ENCODE results near the gene CDK6. TPM values are rescaled to one million over a fixed set of nuclear protein-coding genes. Genes with fewer than 3 reads are reported as not detected.

CDK6 gene
- total and polyA plus RNA-seq, 2 of the 8 experiments (the other 6 are each of a cell fraction or from before 2014, with no cell fraction given), result 5.9 to 18.9 TPM

GRCh38 chr7:92680442-92680841 lies 155.9 kb downstream of the CDK6 start:
- no peaks in the 10 kb centered on the region for H3K79me2 ChIP-seq (ENCODE audit: control insufficient read depth in 1 of 2, insufficient read depth in 2 of 2, low read length in 2 of 2)
- H4K20me1 ChIP-seq (replicated peaks in 1 of 2; ENCODE audit: control insufficient read depth in 1 of 2, insufficient read depth in 2 of 2, low read length in 2 of 2), result no peaks in the 10 kb centered on the region
- H4K8ac ChIP-seq (ENCODE audit: extremely low read depth, insufficient read depth, low read length), result no peak overlapping the region
- peaks cover 1 to 16% (median 8%) of the 10 kb centered on the region in 4 experiments; a peak in 4 of 7 replicates for H3K4me1 ChIP-seq (replicated peaks in 1 of 4; ENCODE audit: control insufficient read depth in 3 of 4, insufficient read depth in 4 of 4, low read length in 3 of 4)
- H4K5ac ChIP-seq (ENCODE audit: insufficient read length, low read depth, low read length), result no peak overlapping the region
- no peak overlapping the region for H3K4me3 ChIP-seq (ENCODE audit: extremely low read depth in 1 of 4, insufficient read depth in 2 of 4, low read depth in 3 of 4, low read length in 4 of 4)
- no peak overlapping the region for H3K4ac ChIP-seq (replicated peaks; ENCODE audit: insufficient read length, low read depth, low read length)
- no peak for TF ChIP-seq TCF12 (IDR thresholded peaks at IDR 0.05; ENCODE audit: low read depth, low read length)
- TF ChIP-seq CTBP2 (IDR thresholded peaks at IDR 0.05; ENCODE audit: borderline replicate concordance, insufficient read depth, insufficient read length, low read length), result no peak
- no peak for TF ChIP-seq BCL11A (IDR thresholded peaks at IDR 0.05; ENCODE audit: low read depth in 2 of 2, low read length in 2 of 2)
- TF ChIP-seq SRF (IDR thresholded peaks at IDR 0.05; ENCODE audit: low read depth, low read length), result no peak
- TF ChIP-seq SP1 (IDR thresholded peaks at IDR 0.05; ENCODE audit: low read depth, low read length), result no peak
- TF ChIP-seq EZH2 (IDR thresholded peaks at IDR 0.05; ENCODE audit: low read depth, low read length, severe bottlenecking), result no peak
- TF ChIP-seq EP300 (IDR thresholded peaks at IDR 0.05; ENCODE audit: borderline replicate concordance in 1 of 2, low read depth in 2 of 2, low read length in 2 of 2), result no peak
- no peak for TF ChIP-seq TEAD4 (IDR thresholded peaks at IDR 0.05; ENCODE audit: low read depth, low read length)
- no peak overlapping the region for H3K18ac ChIP-seq (ENCODE audit: extremely low read depth, low read length)
- no peaks in the 10 kb centered on the region for H3K9me3 ChIP-seq (ENCODE audit: insufficient read depth in 2 of 2, low read depth in 1 of 2, low read length in 1 of 2)
- DNase-seq (ENCODE audit: low read depth in 1 of 2, low spot score in 2 of 2) (no peak), FAIRE-seq (no peak)
- H2BK12ac ChIP-seq (ENCODE audit: low read depth, low read length), result no peak overlapping the region
- H3K27ac ChIP-seq (ENCODE audit: low read depth, low read length), result no peak overlapping the region
- ChIA-PET CTCF (ENCODE audit: partially characterized antibody) (interaction anchor here (0.6 to 1.3 kb wide), 8 partner anchors 9 to 1565 kb away, joined by 3 to 4 read pairs (median 4); no protein-coding TSS in a partner anchor), POLR2A (ENCODE audit: partially characterized antibody) (no interaction called here)
- no peak overlapping the region for H3K9ac ChIP-seq (replicated peaks in 1 of 4; ENCODE audit: extremely low read depth in 1 of 4, low read depth in 3 of 4, low read length in 3 of 4)
- no peak overlapping the region for H2AFZ ChIP-seq (ENCODE audit: low read length)
- H3K56ac ChIP-seq (replicated peaks; ENCODE audit: insufficient read length, low read depth, low read length), result no peak overlapping the region
- H2BK5ac ChIP-seq (ENCODE audit: low read depth, low read length), result no peak overlapping the region
- no peak overlapping the region for H3K23ac ChIP-seq (ENCODE audit: insufficient read length)
- no peak overlapping the region for H2BK120ac ChIP-seq (replicated peaks; ENCODE audit: low read depth, low read length)
- no peak overlapping the region for H3K14ac ChIP-seq (ENCODE audit: insufficient read length)
- no peaks in the 10 kb centered on the region; the same call in 1 of the 2 replicates for H3K79me1 ChIP-seq (ENCODE audit: low read depth, low read length)
- H4K91ac ChIP-seq (replicated peaks; ENCODE audit: insufficient read length, low read length), result no peak overlapping the region
- no peak overlapping the region for H2BK15ac ChIP-seq (ENCODE audit: low read length)
- H3K23me2 ChIP-seq (ENCODE audit: low read depth, low read length), result no peaks in the 10 kb centered on the region
- WGBS, 2 experiments (ENCODE audit: extremely low coverage in 1 of 2, insufficient coverage in 1 of 2, insufficient read length in 1 of 2, insufficient replicate concordance in 2 of 2, low coverage in 1 of 2, low lambda C conversion rate in 2 of 2, missing lambda C conversion rate in 1 of 2), result 100% methylated on average over 1 of the region's 1 CpG; no CpG with 5 or more reads in 1 of the 2 experiments
- H2AK5ac ChIP-seq (ENCODE audit: low read depth, low read length), result no peak overlapping the region
- no peak overlapping the region for H3K4me2 ChIP-seq (ENCODE audit: insufficient read depth in 1 of 2, low read depth in 2 of 2, low read length in 2 of 2)
- H2BK20ac ChIP-seq (ENCODE audit: low read length), result no peak overlapping the region
- H3K27me3 ChIP-seq (replicated peaks in 1 of 4; ENCODE audit: control insufficient read depth in 3 of 4, extremely low read depth in 1 of 4, insufficient read depth in 3 of 4, low read length in 3 of 4), result peaks cover 0 to 9% (median 3%) of the 10 kb centered on the region in 4 experiments; a peak in 5 of 7 replicates
- H3K36me3 ChIP-seq (ENCODE audit: control insufficient read depth in 2 of 4, insufficient read depth in 4 of 4, low read length in 3 of 4), result no peaks in the 10 kb centered on the region

All from H1 (cell line).